PFSK-1 (cell line): Measurements from ENCODE around the gene SATB2.

Experiments used
- FOXP2 ChIP-seq: optimal IDR thresholded peaks from 2 replicates; pipeline ENCODE3; 2011; ENCODE audit warnings: borderline replicate concordance, control low read depth, inconsistent platforms; ENCODE audit not compliant: insufficient read depth; ENCODE audit errors: extremely low read length, extremely low read depth
- POLR2AphosphoS5 ChIP-seq: IDR thresholded peaks from 2 replicates; pipeline ENCODE4 v1.6.1; 2012; ENCODE audit warnings: low read depth, mild to moderate bottlenecking, control low read depth, low read length, moderate library complexity
- REST ChIP-seq, 2 experiments: IDR thresholded peaks; 2 replicates each; pipeline versions ENCODE4 v1.6.1 to v1.8.0; 2011 to 2012; ENCODE audit warnings: low read depth in 2 of 2, low read length in 2 of 2, control low read depth in 1 of 2, inconsistent platforms in 1 of 2, mild to moderate bottlenecking in 1 of 2, moderate library complexity in 1 of 2; ENCODE audit not compliant: insufficient read depth in 1 of 2
- SIN3A ChIP-seq: IDR thresholded peaks from 2 replicates; pipeline ENCODE4 v1.6.1; 2012; ENCODE audit warnings: mild to moderate bottlenecking, low read length, moderate library complexity, borderline replicate concordance; ENCODE audit not compliant: insufficient read depth
- TAF1 ChIP-seq: IDR thresholded peaks from 2 replicates; pipeline ENCODE4 v1.6.1; 2012; ENCODE audit warnings: low read length, control low read depth, borderline replicate concordance; ENCODE audit not compliant: insufficient read depth

SATB2 gene

GRCh38 chr2:199366406-199366805 is 91.3 kb downstream of the SATB2 start:
- TF ChIP-seq REST (IDR thresholded peaks at IDR 0.05; ENCODE audit: insufficient read depth in 1 of 2, low read depth in 2 of 2, low read length in 2 of 2) (no peak), TAF1 (no peak), SIN3A (no peak), POLR2AphosphoS5 (no peak), FOXP2 (no peak)

DNA sequence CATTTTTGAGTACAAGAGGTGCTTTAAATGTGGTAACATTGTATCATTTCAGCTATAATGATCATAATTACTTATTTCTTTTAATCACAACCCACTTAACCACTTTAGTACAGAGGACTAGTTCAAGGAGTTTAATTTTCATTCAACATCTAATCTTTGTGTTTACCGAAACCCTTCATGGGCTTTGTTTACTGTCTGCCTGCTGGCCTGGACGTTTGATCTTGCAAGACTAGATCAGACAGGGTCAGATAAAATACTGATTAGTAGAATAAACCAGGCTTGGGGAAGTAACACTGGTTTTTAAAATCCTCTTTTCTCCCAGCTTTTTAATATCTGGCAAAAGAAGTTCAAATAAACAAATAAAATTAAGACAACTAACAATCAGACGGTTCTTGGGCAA is 93.6 kb downstream of the SATB2 start:
- no peak for TF ChIP-seq FOXP2
- no peak for TF ChIP-seq TAF1
- TF ChIP-seq SIN3A: no peak
- no peak for TF ChIP-seq POLR2AphosphoS5
- TF ChIP-seq REST (IDR thresholded peaks at IDR 0.05; ENCODE audit: insufficient read depth in 1 of 2, low read depth in 2 of 2, low read length in 2 of 2): no peak

- TF ChIP-seq POLR2AphosphoS5 (no peak), TAF1 (no peak), FOXP2 (no peak), SIN3A (no peak), REST (IDR thresholded peaks at IDR 0.05; ENCODE audit: insufficient read depth in 1 of 2, low read depth in 2 of 2, low read length in 2 of 2) (no peak)
These were observed 101.3 kb downstream of the SATB2 start for GRCh38 chr2:199356412-199356811.

- no peak for TF ChIP-seq REST (IDR thresholded peaks at IDR 0.05; ENCODE audit: insufficient read depth in 1 of 2, low read depth in 2 of 2, low read length in 2 of 2)
- TF ChIP-seq FOXP2: no peak
- TF ChIP-seq POLR2AphosphoS5: no peak
- TF ChIP-seq TAF1: no peak
- TF ChIP-seq SIN3A: no peak
These were observed 108.9 kb downstream of the SATB2 start for GRCh38 chr2:199348871-199349270.

DNA sequence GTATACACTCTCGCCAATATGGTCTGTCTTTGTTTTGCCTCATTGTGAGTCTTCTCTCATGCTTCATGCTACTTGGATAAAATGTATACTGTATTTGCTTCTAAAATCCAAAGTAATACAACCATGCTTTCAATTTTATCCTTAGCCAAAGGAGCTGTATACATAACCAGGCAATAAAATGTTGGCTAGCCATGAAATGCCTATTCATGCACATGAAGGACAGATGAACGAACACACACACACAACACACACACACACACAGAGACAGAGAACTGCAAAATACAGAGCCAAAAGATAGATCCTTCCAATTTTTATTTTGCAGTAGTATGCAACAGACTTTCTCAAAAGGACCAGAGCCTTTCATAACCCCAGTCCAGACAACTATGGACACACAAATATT is 113.7 kb downstream of the SATB2 start:
- TF ChIP-seq SIN3A (no peak), POLR2AphosphoS5 (no peak), FOXP2 (no peak), TAF1 (no peak), REST (IDR thresholded peaks at IDR 0.05; ENCODE audit: insufficient read depth in 1 of 2, low read depth in 2 of 2, low read length in 2 of 2) (no peak)
